Activated CD4-positive, CD25-positive, alpha-beta regulatory T cell (primary cell): ENCODE measurements around the gene CTXND1.
A peak's percentile ranks its signal among the peaks of the same experiment; 100 is the strongest.

Experiments
- DNase-seq, 4 experiments: peaks; one replicate each; lab custom pipeline; 2025; lab: John Stamatoyannopoulos, UW

CTXND1 gene

GRCh38 chr15:80259942-80260510 is 8.0 kb upstream of the CTXND1 start:
- no peak for DNase-seq

- DNase-seq: no peak
Observed at GRCh38 chr15:80251428-80252120, 439 bp downstream of the CTXND1 start.

DNA sequence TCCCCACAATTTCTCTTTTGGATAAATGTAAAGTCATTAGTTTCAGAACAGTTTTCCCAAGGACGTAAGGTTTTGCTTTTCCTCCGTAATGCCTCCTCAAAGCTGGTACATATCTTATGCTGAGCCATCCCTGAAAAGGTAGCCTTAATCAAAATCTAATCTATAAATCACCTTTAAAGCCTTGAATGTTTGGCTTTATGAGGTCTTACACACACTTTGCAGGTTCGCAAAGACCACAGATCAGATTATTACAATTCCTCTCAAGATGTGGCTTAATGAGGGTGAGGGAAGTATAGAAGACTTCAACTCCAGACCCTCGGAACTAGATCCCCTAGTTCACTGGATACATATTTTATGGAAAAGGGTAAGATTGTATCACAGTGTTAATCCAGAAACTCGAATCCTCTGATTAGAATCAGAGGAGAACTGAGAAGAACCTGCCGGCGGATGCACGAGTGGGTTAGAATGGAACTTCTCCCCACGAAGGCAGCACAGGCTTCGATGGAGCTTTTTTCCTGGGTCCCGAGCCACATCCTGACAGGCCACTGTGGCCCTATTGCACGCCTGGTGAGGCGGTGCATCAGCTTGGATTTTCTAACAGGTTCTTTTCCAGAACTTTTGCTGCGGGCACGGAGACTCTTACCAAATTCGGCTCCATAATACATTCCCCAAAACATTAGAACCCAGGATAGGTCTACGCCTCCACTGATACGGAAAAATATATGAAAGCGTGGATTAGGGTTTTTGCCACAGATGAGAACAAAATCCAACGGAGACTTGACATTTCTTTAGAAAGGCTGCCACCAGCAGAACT is 1.2 kb downstream of the CTXND1 start:
- DNase-seq: no peak

- no peak for DNase-seq
Observed at GRCh38 chr15:80249973-80250372, 2.0 kb downstream of the CTXND1 start.

DNA sequence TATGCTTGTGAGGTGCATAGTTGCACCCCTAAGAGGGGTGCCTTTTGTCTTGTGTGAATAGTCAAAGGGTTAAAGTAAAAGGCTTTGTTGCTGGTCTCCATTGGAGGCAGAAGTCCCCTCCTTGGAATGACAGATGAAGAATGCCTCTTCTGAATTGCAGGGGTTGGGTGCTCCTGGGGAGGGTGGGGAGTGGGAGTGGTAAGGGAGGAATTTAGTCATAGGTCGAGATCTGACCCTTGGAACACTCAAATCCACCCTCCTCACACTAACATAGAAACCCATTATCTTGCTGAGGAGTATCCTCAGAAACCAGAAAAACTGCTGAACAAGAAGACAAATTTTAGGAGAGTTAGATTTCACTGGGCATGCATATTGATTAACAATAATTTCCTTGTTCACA is 4.7 kb downstream of the CTXND1 start:
- no peak for DNase-seq

DNA sequence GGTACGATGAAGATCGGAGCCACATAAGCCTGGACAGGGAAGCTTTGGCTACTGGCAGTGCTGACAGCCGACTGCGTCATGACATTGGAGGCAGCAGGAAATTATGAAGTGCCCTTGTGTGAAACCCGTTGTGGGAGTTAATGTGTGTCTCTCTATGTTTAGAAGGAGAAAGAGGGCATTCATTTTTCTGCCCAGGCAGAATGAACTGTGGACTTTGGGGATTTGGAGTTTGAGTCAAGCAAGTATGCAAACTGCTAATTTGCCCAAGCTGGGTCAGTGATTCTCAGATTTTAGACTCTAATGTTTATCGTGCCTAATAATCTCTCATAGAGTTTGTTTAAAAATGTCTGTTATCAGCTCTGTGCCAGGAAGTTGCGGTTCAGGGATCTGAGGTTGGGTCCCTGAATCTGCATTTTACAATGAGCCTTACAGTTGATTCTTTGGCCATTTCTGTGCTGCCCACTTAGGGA is 5.6 kb downstream of the CTXND1 start:
- DNase-seq: no peak

GRCh38 chr15:80242802-80243201 is 9.2 kb downstream of the CTXND1 start:
- DNase-seq: no peak

- DNase-seq: no peak
Observed at GRCh38 chr15:80242132-80242769, 9.8 kb downstream of the CTXND1 start.

- no peak for DNase-seq
Observed at GRCh38 chr15:80241508-80241907, 10.5 kb downstream of the CTXND1 start.

DNA sequence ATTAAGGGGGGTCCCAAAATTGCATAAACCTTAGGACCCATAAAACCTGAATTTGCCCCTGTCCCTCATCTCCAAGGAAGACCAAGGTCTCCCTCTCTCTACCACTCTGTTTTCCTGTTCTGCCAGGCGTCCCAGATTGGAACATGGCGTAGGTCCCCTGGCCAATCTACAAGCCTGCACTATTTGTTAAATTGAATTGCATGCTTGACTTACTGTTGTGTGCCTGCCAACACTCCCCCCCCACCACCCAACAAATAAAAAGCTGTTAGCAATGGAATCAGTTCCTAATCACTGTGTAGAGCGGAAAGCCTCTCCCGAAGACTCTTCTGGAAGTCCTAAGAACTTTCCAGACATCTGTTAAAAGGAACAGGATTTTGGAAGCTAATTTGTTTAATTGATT is 11.7 kb downstream of the CTXND1 start:
- no peak for DNase-seq

GRCh38 chr15:80234883-80235282 is 17.1 kb downstream of the CTXND1 start:
- peak in 2 of 4 experiments; percentile 5 to 25 for DNase-seq

DNA sequence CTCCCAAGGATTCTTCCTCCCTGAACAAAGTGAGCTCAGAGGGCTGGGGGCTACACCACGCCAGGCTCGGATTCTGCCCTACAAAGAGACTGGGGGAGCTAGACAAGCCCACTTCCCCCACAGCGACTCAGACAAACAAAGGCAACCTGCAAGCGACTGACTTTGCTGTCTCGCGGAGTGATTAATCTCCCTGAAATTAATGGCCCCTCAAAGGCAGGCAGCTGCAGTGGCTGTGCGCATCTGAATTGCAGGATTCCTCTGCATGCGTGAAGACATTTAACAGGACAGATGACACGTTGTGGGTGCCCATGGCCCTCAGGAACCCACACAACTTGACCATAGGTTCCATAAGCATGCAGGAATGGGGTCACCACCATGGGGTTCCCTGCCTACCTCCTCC is 18.4 kb downstream of the CTXND1 start:
- no peak for DNase-seq

DNA sequence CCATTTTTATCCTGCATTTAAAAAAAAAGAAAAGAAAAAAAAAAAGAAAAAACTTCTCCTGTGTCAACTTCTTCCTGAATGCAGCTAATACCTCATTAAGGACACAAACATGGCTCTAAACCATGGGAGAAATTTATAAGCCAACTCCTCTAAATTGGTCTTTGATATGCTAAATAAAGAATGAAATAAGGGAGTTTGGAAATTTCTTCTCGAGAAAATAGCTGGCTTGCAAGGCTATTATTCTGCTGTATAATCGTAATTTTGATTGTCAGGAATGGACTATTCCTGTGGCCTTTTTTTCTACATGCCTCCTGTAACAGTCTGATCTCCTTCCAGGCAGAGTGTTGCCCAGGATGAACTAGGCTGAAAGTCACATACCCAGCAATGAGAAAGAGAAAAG is 20.6 kb downstream of the CTXND1 start:
- no peak for DNase-seq

GRCh38 chr15:80228959-80229610 is 22.9 kb downstream of the CTXND1 start:
- DNase-seq: no peak

- DNase-seq: no peak
Observed at GRCh38 chr15:80219955-80220354, 32.1 kb downstream of the CTXND1 start.

DNA sequence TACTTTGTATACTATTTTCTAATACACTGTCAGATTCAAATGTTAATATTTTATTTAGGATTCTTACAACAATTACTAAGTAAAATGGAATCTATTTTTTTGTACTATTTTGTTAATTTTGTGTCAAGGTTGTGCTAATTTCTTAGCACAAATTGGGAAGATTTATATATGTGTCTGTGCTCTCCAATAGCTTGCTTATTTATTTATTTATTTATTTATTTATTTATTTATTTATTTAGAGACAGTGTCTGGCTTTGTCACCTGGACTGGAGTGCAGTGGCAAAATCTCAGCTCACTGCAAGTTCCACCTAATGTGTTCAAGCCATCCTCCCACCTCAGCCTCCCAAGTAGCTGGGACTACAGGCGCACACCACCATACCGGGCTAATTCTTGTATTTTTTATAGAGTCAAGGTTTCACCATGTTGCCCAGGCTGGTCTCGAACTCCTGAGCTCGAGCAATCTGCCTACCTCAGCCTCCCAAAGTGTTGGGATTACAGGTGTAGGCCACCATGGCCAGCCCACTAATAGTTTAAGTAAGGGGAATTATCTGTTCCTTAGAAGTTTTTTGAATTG is 34.6 kb downstream of the CTXND1 start:
- no peak for DNase-seq

GRCh38 chr15:80216911-80217310 is 35.1 kb downstream of the CTXND1 start:
- DNase-seq: no peak

- DNase-seq: no peak
Observed at GRCh38 chr15:80216141-80216540, 35.9 kb downstream of the CTXND1 start.

DNA sequence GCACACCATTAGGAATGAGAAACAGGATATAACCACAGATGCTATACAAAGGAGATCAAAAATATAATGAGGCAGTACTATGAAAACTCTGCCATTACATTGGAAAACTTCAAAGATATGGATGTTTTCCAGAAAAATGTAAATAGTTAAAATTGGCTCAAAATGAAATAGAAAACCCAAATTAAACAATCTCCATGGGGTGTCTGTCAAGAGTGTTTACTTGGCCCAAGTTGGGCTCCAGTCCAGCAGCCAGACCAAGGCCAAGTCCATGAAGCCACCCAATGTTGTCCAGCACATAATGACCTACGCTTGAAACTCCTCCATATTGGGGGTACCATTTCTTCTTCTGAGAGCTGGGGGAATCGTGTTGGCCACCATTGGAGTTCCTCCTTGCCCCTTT is 37.1 kb downstream of the CTXND1 start:
- no peak for DNase-seq

DNA sequence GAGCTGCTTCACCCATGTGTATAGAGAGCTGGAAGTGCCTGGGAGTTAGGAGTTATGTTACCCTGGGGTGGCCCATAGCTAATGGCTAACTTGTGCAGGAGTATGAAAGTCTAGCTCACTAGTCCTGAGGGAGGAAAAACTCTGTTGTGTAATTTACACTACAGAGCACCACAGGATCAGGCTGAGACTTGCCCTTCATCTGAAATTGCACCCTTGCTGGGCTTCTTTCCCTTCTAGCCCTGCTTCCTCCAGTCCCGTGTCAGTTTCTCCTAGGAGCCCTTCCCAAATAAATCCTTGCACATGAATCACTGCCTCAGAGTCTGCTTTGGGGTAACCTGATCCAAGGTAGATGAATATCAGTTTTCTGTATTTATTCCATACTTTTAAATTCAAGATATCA is 40.0 kb downstream of the CTXND1 start:
- no peak for DNase-seq
